HG03066 (cell line): Measurements from ENCODE around the gene USP10.

Source experiments
- ATAC-seq: cut with Tn5 transposase; IDR thresholded peaks from one replicate; pipeline ENCODE4 v1.9.1; 2021; ENCODE audit warnings: low read depth; ENCODE audit not compliant: unreplicated experiment

USP10 gene

GRCh38 chr16:84749072-84749471 lies 49.3 kb downstream of the USP10 start:
- ATAC-seq = no peak

- no peak for ATAC-seq
These were observed 50.0 kb downstream of the USP10 start for GRCh38 chr16:84749815-84750214.

GRCh38 chr16:84750575-84750974 lies 50.8 kb downstream of the USP10 start:
- no peak for ATAC-seq

GRCh38 chr16:84751241-84751640 lies 51.4 kb downstream of the USP10 start:
- no peak for ATAC-seq

GRCh38 chr16:84751947-84752346 lies 52.1 kb downstream of the USP10 start:
- peak; percentile 55 for ATAC-seq

GRCh38 chr16:84752600-84752999 lies 52.8 kb downstream of the USP10 start:
- no peak for ATAC-seq

GRCh38 chr16:84753412-84754326 lies 53.9 kb downstream of the USP10 start:
- ATAC-seq = no peak

GRCh38 chr16:84754353-84754856 lies 54.6 kb downstream of the USP10 start:
- no peak for ATAC-seq

GRCh38 chr16:84754956-84755672 lies 55.3 kb downstream of the USP10 start:
- ATAC-seq = no peak

- no peak for ATAC-seq
These were observed 57.0 kb downstream of the USP10 start for GRCh38 chr16:84756830-84757229.

GRCh38 chr16:84758627-84759026 lies 58.8 kb downstream of the USP10 start:
- no peak for ATAC-seq

GRCh38 chr16:84759061-84759460 lies 59.3 kb downstream of the USP10 start:
- ATAC-seq = no peak

- no peak for ATAC-seq
These were observed 60.1 kb downstream of the USP10 start for GRCh38 chr16:84759906-84760305.

- no peak for ATAC-seq
These were observed 61.9 kb downstream of the USP10 start for GRCh38 chr16:84761448-84762368.

- no peak for ATAC-seq
These were observed 63.4 kb downstream of the USP10 start for GRCh38 chr16:84763164-84763563.

- no peak for ATAC-seq
These were observed 63.8 kb downstream of the USP10 start for GRCh38 chr16:84763629-84764028.

- no peak for ATAC-seq
These were observed 65.2 kb downstream of the USP10 start for GRCh38 chr16:84764970-84765369.

- no peak for ATAC-seq
These were observed 66.1 kb downstream of the USP10 start for GRCh38 chr16:84765616-84766580.

GRCh38 chr16:84766978-84767773 lies 67.4 kb downstream of the USP10 start:
- no peak for ATAC-seq
